DND-41 (cell line): ENCODE data around the gene STMN3.

Experiments used
- EZH2 ChIP-seq: IDR thresholded peaks from 3 replicates; pipeline ENCODE4 v1.6.1; 2012; ENCODE audit warnings: borderline replicate concordance, low read depth, mild to moderate bottlenecking, moderate library complexity, low read length, inconsistent platforms; ENCODE audit not compliant: severe bottlenecking
- TF ChIP-seq, protein P1 (sequence below): IDR thresholded peaks from 2 replicates; pipeline ENCODE4 v1.5.1; 2012; ENCODE audit warnings: borderline replicate concordance, low read length, moderate library complexity, mild to moderate bottlenecking; ENCODE audit not compliant: poor library complexity, severe bottlenecking; ENCODE audit errors: extremely low read depth

- TF ChIP-seq, protein P1, sequence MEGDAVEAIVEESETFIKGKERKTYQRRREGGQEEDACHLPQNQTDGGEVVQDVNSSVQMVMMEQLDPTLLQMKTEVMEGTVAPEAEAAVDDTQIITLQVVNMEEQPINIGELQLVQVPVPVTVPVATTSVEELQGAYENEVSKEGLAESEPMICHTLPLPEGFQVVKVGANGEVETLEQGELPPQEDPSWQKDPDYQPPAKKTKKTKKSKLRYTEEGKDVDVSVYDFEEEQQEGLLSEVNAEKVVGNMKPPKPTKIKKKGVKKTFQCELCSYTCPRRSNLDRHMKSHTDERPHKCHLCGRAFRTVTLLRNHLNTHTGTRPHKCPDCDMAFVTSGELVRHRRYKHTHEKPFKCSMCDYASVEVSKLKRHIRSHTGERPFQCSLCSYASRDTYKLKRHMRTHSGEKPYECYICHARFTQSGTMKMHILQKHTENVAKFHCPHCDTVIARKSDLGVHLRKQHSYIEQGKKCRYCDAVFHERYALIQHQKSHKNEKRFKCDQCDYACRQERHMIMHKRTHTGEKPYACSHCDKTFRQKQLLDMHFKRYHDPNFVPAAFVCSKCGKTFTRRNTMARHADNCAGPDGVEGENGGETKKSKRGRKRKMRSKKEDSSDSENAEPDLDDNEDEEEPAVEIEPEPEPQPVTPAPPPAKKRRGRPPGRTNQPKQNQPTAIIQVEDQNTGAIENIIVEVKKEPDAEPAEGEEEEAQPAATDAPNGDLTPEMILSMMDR, result no peak
- no peak for TF ChIP-seq EZH2
Observed at GRCh38 chr20:63697868-63698545, 44.8 kb upstream of the STMN3 start.
